LNCAP (cell line): Measurements from ENCODE around the gene GNAL.

Source experiments
- CTCF ChIP-seq: fragments of 450-650 bp; IDR thresholded peaks from 2 replicates; pipeline ENCODE4 v1.5.1; 2017; ENCODE audit warnings: mild to moderate bottlenecking

The GNAL gene

DNA sequence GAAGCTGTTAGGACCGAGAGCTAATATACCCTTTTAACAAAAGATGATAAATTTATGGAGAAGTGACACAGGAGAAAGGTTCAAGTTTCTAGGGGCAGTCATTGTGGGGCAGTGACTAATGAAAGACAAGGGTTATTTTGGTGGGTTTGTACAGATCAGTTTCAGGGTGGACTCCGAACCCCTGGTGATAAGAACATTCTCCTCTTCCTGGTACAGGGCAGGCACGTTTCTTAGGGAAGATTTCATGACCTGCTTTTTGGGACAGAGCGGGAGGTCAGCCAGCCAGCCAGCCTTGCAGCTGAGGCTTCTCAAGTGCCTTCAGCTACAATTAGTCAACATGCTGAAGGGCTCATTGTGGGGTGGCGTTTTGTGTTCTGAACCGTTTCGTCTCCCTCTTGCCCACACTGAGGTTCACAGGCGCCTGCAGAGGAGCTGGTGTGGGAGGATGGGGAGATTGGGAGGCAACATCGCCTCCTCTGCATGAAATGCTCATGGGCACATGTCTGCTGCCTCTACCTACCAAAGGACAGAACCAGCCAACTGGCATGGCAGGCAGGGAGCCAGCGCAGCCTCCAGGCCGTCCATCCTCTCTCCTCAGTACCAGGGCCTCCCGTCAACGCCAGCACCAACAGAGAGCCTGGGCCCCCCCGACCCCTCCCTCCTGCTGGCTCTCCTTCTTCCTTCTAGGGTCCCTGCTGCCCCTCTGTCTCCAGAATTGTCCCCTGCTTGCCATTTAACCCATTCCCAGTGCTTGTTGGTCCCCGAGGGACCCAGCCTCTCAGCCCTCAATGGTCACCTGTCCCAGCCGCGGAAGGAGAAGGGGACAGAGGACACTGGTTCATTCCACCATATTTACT lies 171.8 kb downstream of the GNAL start:
- TF ChIP-seq CTCF: no peak

DNA sequence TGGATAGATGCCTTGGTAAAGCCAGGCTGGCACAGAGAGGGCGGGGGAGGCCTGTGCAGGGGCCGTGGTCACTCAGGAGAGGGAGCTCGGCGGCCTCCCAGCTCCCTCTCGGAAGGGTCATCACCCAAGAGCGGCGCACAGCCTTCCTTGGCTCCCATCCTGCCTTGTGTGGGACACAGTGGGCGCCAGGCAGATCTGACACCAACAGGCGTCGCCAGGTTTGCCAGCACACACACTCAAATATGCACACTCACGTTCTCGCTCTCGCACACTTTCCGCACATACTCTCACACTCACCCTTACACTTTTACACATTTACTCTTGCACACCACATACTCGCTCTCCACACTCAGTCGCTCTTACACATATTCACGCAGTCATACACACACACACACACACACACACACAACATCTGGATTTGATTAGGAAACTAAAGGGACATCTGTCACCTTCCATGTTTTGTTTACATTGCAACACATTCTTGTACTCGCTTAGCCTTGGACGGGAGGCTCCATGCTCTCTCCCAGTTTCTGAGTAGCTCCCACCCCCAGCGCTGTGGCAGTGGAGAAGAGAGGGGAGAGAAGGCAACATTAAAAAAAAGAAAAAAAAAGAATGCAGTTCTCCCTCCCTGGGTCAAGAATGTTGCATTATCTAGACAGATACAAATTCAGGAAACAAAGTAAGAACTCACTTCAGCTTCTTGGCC lies 172.7 kb downstream of the GNAL start:
- TF ChIP-seq CTCF: no peak

GRCh38 chr18:11862468-11863137 lies 173.5 kb downstream of the GNAL start:
- TF ChIP-seq CTCF: no peak

- TF ChIP-seq CTCF: no peak
These were observed 175.4 kb downstream of the GNAL start for GRCh38 chr18:11864471-11864870.

DNA sequence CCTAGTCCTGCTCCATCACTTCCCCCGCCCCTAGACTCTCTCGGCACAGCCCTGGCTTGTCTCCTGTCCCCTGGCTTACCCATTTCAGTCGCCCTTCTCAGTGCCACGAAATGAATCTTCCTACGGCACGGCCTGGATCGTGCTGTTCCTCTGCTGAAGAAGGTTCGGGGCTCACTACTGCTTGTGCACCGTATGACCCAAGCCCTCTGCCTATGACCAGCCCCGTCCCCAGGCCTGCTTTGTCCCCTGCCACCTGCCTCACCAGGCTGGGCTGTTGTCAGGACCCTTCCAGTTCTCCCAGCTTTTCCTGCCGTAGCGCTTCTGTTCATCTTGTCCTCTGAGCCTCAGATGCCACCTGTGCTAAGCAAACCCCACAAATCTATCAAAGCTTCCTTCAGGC lies 176.0 kb downstream of the GNAL start:
- TF ChIP-seq CTCF: no peak

- no peak for TF ChIP-seq CTCF
These were observed 177.3 kb downstream of the GNAL start for GRCh38 chr18:11866329-11866728.

- no peak for TF ChIP-seq CTCF
These were observed 177.7 kb downstream of the GNAL start for GRCh38 chr18:11866764-11867163.
